ENCODE measurements around the gene SMIM41.

DNA sequence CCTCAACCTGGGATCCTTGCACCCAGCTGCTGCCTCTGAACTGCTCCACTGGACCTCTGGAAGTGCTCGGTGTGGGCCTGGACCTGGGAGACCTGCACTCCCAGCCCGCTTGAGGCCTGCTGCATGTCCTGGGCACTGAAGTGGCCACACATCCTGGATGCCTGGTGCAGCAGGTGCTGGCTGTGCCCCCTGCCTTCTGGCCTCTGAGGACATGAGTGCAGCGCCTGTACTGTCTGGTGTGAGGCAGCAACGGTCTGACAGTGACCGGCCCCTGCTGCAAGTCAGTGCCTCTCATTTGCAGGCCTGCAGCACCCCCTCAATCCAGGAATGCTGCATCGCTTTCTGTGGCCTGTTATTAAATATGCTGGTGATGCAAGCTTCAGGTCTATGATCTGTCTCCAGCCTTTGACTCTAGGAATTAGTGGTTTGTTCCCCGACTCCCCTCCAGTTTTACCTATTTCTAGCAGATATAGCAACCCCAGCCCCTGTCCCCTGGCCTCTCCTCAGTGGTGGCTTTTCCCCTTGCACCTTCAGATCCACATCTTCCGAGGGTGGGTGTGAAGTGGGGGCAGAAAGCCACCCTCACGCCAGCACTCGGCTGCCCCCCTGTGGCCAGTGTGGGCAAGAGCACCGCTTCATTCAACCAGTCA, 3.6 kb downstream of the SMIM41 start:
- TF ChIP-seq, protein P1, sequence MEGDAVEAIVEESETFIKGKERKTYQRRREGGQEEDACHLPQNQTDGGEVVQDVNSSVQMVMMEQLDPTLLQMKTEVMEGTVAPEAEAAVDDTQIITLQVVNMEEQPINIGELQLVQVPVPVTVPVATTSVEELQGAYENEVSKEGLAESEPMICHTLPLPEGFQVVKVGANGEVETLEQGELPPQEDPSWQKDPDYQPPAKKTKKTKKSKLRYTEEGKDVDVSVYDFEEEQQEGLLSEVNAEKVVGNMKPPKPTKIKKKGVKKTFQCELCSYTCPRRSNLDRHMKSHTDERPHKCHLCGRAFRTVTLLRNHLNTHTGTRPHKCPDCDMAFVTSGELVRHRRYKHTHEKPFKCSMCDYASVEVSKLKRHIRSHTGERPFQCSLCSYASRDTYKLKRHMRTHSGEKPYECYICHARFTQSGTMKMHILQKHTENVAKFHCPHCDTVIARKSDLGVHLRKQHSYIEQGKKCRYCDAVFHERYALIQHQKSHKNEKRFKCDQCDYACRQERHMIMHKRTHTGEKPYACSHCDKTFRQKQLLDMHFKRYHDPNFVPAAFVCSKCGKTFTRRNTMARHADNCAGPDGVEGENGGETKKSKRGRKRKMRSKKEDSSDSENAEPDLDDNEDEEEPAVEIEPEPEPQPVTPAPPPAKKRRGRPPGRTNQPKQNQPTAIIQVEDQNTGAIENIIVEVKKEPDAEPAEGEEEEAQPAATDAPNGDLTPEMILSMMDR (IDR thresholded peaks at IDR 0.05), result peak; percentile 91 to 98 (median 98)
- TF ChIP-seq POLR2A (IDR thresholded peaks at IDR 0.05) (no peak), EP300 (IDR thresholded peaks at IDR 0.05) (no peak), POLR2AphosphoS5 (IDR thresholded peaks at IDR 0.05) (no peak)

Data from sigmoid colon (tissue), 4 donors.